Panc1 (cell line): ENCODE data around the gene NXPH3. TPM values are rescaled to one million over a fixed set of nuclear protein-coding genes. Genes with fewer than 3 reads are reported as not detected.

Source experiments
- ATAC-seq: fragments of 200-7000 bp; cut with Tn5 transposase; 2 replicates; pipeline ENCODE4 v1.9.1; 2020; ENCODE audit warnings: mild to moderate bottlenecking, moderate library complexity
- BruUV-seq: library from RNA; stranded (reverse); fragments of 400-500 nt; replicated peaks from 2 replicates; lab custom pipeline; 2021; lab: Mats Ljungman, UMichigan
- CTCF ChIA-PET: fragments of 300-600 bp; sonication (Branson Sonifier 250); formaldehyde crosslinking; loops from one replicate; lab custom pipeline; 2022; ENCODE audit warnings: antibody characterized with exemption; lab: Charles Lee
- POLR2A ChIA-PET: fragments of 300-600 bp; sonication (Branson Sonifier 250); formaldehyde crosslinking; loops from one replicate; lab custom pipeline; 2022; ENCODE audit warnings: antibody characterized with exemption; lab: Charles Lee
- DNase-seq: peaks from one replicate; pipeline ENCODE4 v3.0.0-alpha.2; 2010; ENCODE audit warnings: low read depth, low spot score
- H3K27ac ChIP-seq: 2 replicates; pipeline ENCODE4 v1.5.1; 2011; ENCODE audit warnings: mild to moderate bottlenecking, low read length, inconsistent platforms
- H3K27me3 ChIP-seq: fragments of 200-500 bp; sonication (Bioruptor generic); 2 replicates; pipeline ENCODE4 v1.6.0; 2014; ENCODE audit warnings: low read length, inconsistent platforms; ENCODE audit not compliant: control insufficient read depth, insufficient read depth
- H3K36me3 ChIP-seq: fragments of 200-500 bp; sonication (Bioruptor generic); 2 replicates; pipeline ENCODE4 v1.5.1; 2014; ENCODE audit warnings: inconsistent platforms, mild to moderate bottlenecking, low read length, moderate library complexity; ENCODE audit not compliant: control insufficient read depth, insufficient read depth
- H3K4me1 ChIP-seq: 2 replicates; pipeline ENCODE4 v1.5.1; 2011; ENCODE audit warnings: inconsistent platforms, mild to moderate bottlenecking, low read length, moderate library complexity; ENCODE audit not compliant: control insufficient read depth, insufficient read depth
- H3K4me3 ChIP-seq, 2 experiments: 2 replicates each; pipeline ENCODE4 v1.5.1; 2011 to 2012; ENCODE audit warnings: low read depth in 2 of 2, low read length in 2 of 2, mild to moderate bottlenecking in 2 of 2, inconsistent platforms in 1 of 2, moderate library complexity in 1 of 2
- H3K9me3 ChIP-seq: fragments of 200-500 bp; sonication (Bioruptor generic); 2 replicates; pipeline ENCODE4 v1.5.1; 2014; ENCODE audit warnings: low read depth, mild to moderate bottlenecking, inconsistent platforms, low read length, moderate library complexity; ENCODE audit not compliant: control insufficient read depth, insufficient read depth
- CTCF ChIP-seq: fragments of 450-650 bp; IDR thresholded peaks from 2 replicates; pipeline ENCODE4 v1.5.1; 2017; ENCODE audit warnings: mild to moderate bottlenecking
- POLR2AphosphoS5 ChIP-seq: IDR thresholded peaks from 2 replicates; pipeline ENCODE4 v1.6.1; 2012; ENCODE audit warnings: mild to moderate bottlenecking, low read depth, low read length, moderate library complexity
- REST ChIP-seq, 2 experiments: IDR thresholded peaks; 2 replicates each; pipeline ENCODE4 v1.6.1; 2011 to 2012; ENCODE audit warnings: low read depth in 2 of 2, control low read depth in 1 of 2, low read length in 1 of 2, mild to moderate bottlenecking in 1 of 2, moderate library complexity in 1 of 2; ENCODE audit not compliant: insufficient read depth in 1 of 2
- SIN3A ChIP-seq: IDR thresholded peaks from 2 replicates; pipeline ENCODE4 v1.6.1; 2012; ENCODE audit warnings: low read depth, mild to moderate bottlenecking, low read length, moderate library complexity, borderline replicate concordance; ENCODE audit not compliant: insufficient read depth
- TCF7L2 ChIP-seq: IDR thresholded peaks from 2 replicates; pipeline ENCODE4 v1.6.1; 2011; ENCODE audit warnings: mild to moderate bottlenecking, low read depth, low read length, inconsistent platforms
- in situ Hi-C: cut with HindIII; loops from 2 replicates; pipeline ENCODE4 v1.10.0; 2016; ENCODE audit warnings: low sequenced_read_pairs, low pct_unique_long_range_greater_than_20kb
- intact Hi-C: fragments of 100-400 bp; cut with micrococcal nuclease; formaldehyde crosslinking; loops from one replicate; pipeline ENCODE4 v1.10.0; 2022; ENCODE audit not compliant: unreplicated experiment
- total RNA-seq: library from RNA; stranded (reverse); gene quantifications from one replicate; pipeline ENCODE4 v1.2.1, GENCODE V29; 2021; ENCODE audit not compliant: unreplicated experiment

Gene NXPH3
- total RNA-seq, 1 experiment from 2014 or later: 0.57 TPM

GRCh38 chr17:49576917-49577649, 1.4 kb downstream of the NXPH3 start:
- ATAC-seq (peak; percentile 14; the same call in 1 of the 2 replicates), DNase-seq (no peak)
- intact Hi-C loops (loop anchor here (10.0 kb wide), 1 partner anchor 278 kb away; no protein-coding TSS in a partner anchor), in situ Hi-C loops (no loop called here)
- no TSS peak for BruUV-seq
- POLR2A ChIA-PET: no interaction called here
- no peaks in the 10 kb centered on the region for H3K36me3 ChIP-seq
- peak overlapping the region; percentile 23; the same call in 1 of the 2 replicates for H3K27ac ChIP-seq
- CTCF ChIA-PET: no interaction called here
- peaks cover 11% of the 10 kb centered on the region for H3K4me1 ChIP-seq
- TF ChIP-seq SIN3A: no peak
- no peak for TF ChIP-seq CTCF
- TF ChIP-seq TCF7L2: no peak
- no peak for TF ChIP-seq REST (IDR thresholded peaks at IDR 0.05; ENCODE audit: insufficient read depth in 1 of 2, low read depth in 2 of 2, low read length in 1 of 2)
- TF ChIP-seq POLR2AphosphoS5: no peak
- peak overlapping the region; percentile 50 to 69 for H3K4me3 ChIP-seq
- H3K27me3 ChIP-seq: no peaks in the 10 kb centered on the region
- H3K9me3 ChIP-seq: no peaks in the 10 kb centered on the region

- in situ Hi-C loops (no loop called here), intact Hi-C loops (loop anchor here (10.0 kb wide), 1 partner anchor 277 kb away; no protein-coding TSS in a partner anchor)
- Histone ChIP-seq H3K27me3 (no peaks in the 10 kb centered on the region), H3K27ac (no peak overlapping the region), H3K4me1 (peaks cover 11% of the 10 kb centered on the region), H3K36me3 (no peaks in the 10 kb centered on the region), H3K4me3 (no peak overlapping the region), H3K9me3 (no peaks in the 10 kb centered on the region)
- no peak for TF ChIP-seq TCF7L2
- ATAC-seq: no peak
- no TSS peak for BruUV-seq
- DNase-seq: no peak
- ChIA-PET CTCF (no interaction called here), POLR2A (no interaction called here)
Measured at GRCh38 chr17:49577650-49577934, 1.9 kb downstream of the NXPH3 start.

GRCh38 chr17:49577963-49578362, 2.3 kb downstream of the NXPH3 start:
- POLR2A ChIA-PET: no interaction called here
- Histone ChIP-seq H3K27me3 (no peaks in the 10 kb centered on the region), H3K36me3 (no peaks in the 10 kb centered on the region), H3K27ac (no peak overlapping the region), H3K4me1 (peaks cover 11% of the 10 kb centered on the region), H3K9me3 (no peaks in the 10 kb centered on the region), H3K4me3 (no peak overlapping the region)
- CTCF ChIA-PET: no interaction called here
- in situ Hi-C loops (no loop called here), intact Hi-C loops (loop anchor here (10.0 kb wide), 1 partner anchor 277 kb away; no protein-coding TSS in a partner anchor)
- TF ChIP-seq POLR2AphosphoS5 (no peak), SIN3A (no peak), REST (IDR thresholded peaks at IDR 0.05; ENCODE audit: insufficient read depth in 1 of 2, low read depth in 2 of 2, low read length in 1 of 2) (no peak), TCF7L2 (no peak), CTCF (no peak)
- ATAC-seq (no peak), DNase-seq (no peak)
- BruUV-seq: no TSS peak
